ENCODE measurements around the gene PDXDC1.
"Not testable (repeated sequence)": the region's sequence is repeated elsewhere in the genome, so short reads cannot be mapped to it uniquely, and the experiment has no call there.

The PDXDC1 gene

GRCh38 chr16:15041271-15042004 lies 66.6 kb downstream of the PDXDC1 start:
- H3K27me3 ChIP-seq (ENCODE audit: control insufficient read depth, insufficient read depth, low read length), result no peaks in the 10 kb centered on the region
- H3K4me1 ChIP-seq (ENCODE audit: control insufficient read depth, insufficient read depth, low read length), result no peaks in the 10 kb centered on the region
- no peak overlapping the region for H3K27ac ChIP-seq (ENCODE audit: low read depth, low read length)
- H3K36me3 ChIP-seq (ENCODE audit: control insufficient read depth, insufficient read depth, low read length), result peaks cover 19% of the 10 kb centered on the region
- no peak overlapping the region for H3K4me3 ChIP-seq (ENCODE audit: low read length)
- H3K9ac ChIP-seq (ENCODE audit: low read length), result no peak overlapping the region

- Histone ChIP-seq H3K36me3 (ENCODE audit: control insufficient read depth, insufficient read depth, low read length) (peaks cover 22% of the 10 kb centered on the region), H3K9ac (ENCODE audit: low read length) (no peak overlapping the region), H3K27me3 (ENCODE audit: control insufficient read depth, insufficient read depth, low read length) (no peaks in the 10 kb centered on the region), H3K27ac (ENCODE audit: low read depth, low read length) (no peak overlapping the region), H3K4me3 (ENCODE audit: low read length) (no peak overlapping the region), H3K4me1 (ENCODE audit: control insufficient read depth, insufficient read depth, low read length) (no peaks in the 10 kb centered on the region)
Measured at GRCh38 chr16:15043344-15043743, 68.5 kb downstream of the PDXDC1 start.

GRCh38 chr16:15044286-15044685 lies 69.5 kb downstream of the PDXDC1 start:
- H3K36me3 ChIP-seq (ENCODE audit: control insufficient read depth, insufficient read depth, low read length), result peaks cover 16% of the 10 kb centered on the region
- no peaks in the 10 kb centered on the region for H3K4me1 ChIP-seq (ENCODE audit: control insufficient read depth, insufficient read depth, low read length)

GRCh38 chr16:15045270-15045669 lies 70.4 kb downstream of the PDXDC1 start:
- not testable (repeated sequence) for H3K4me1 ChIP-seq (ENCODE audit: control insufficient read depth, insufficient read depth, low read length); H3K9ac ChIP-seq (ENCODE audit: low read length); H3K4me3 ChIP-seq (ENCODE audit: low read length); H3K27ac ChIP-seq (ENCODE audit: low read depth, low read length); H3K27me3 ChIP-seq (ENCODE audit: control insufficient read depth, insufficient read depth, low read length)
- peaks cover 11% of the 10 kb centered on the region for H3K36me3 ChIP-seq (ENCODE audit: control insufficient read depth, insufficient read depth, low read length)

More at GRCh38 chr16:15044286-15044685, 69.5 kb downstream of the PDXDC1 start:
- H3K9ac ChIP-seq (ENCODE audit: low read length), result no peak overlapping the region
- H3K27me3 ChIP-seq (ENCODE audit: control insufficient read depth, insufficient read depth, low read length), result no peaks in the 10 kb centered on the region
- no peak overlapping the region for H3K4me3 ChIP-seq (ENCODE audit: low read length)
- no peak overlapping the region for H3K27ac ChIP-seq (ENCODE audit: low read depth, low read length)

- H3K27me3 ChIP-seq (ENCODE audit: control insufficient read depth, insufficient read depth, low read length), result no peaks in the 10 kb centered on the region
- no peak overlapping the region for H3K9ac ChIP-seq (ENCODE audit: low read length)
- H3K36me3 ChIP-seq (ENCODE audit: control insufficient read depth, insufficient read depth, low read length), result peaks cover 10% of the 10 kb centered on the region
- H3K4me1 ChIP-seq (ENCODE audit: control insufficient read depth, insufficient read depth, low read length), result no peaks in the 10 kb centered on the region
- no peak overlapping the region for H3K27ac ChIP-seq (ENCODE audit: low read depth, low read length)
- H3K4me3 ChIP-seq (ENCODE audit: low read length), result no peak overlapping the region
Measured at GRCh38 chr16:15046692-15047376, 72.0 kb downstream of the PDXDC1 start.

GRCh38 chr16:15049581-15050180 lies 74.9 kb downstream of the PDXDC1 start:
- Histone ChIP-seq H3K4me1 (ENCODE audit: control insufficient read depth, insufficient read depth, low read length) (no peaks in the 10 kb centered on the region), H3K4me3 (ENCODE audit: low read length) (no peak overlapping the region), H3K27ac (ENCODE audit: low read depth, low read length) (no peak overlapping the region), H3K9ac (ENCODE audit: low read length) (no peak overlapping the region), H3K36me3 (ENCODE audit: control insufficient read depth, insufficient read depth, low read length) (peaks cover 5% of the 10 kb centered on the region), H3K27me3 (ENCODE audit: control insufficient read depth, insufficient read depth, low read length) (no peaks in the 10 kb centered on the region)

- not testable (repeated sequence) for H3K36me3 ChIP-seq (ENCODE audit: control insufficient read depth, insufficient read depth, low read length); H3K27me3 ChIP-seq (ENCODE audit: control insufficient read depth, insufficient read depth, low read length); H3K27ac ChIP-seq (ENCODE audit: low read depth, low read length); H3K4me3 ChIP-seq (ENCODE audit: low read length); H3K4me1 ChIP-seq (ENCODE audit: control insufficient read depth, insufficient read depth, low read length); H3K9ac ChIP-seq (ENCODE audit: low read length)
Measured at GRCh38 chr16:15050440-15050839, 75.6 kb downstream of the PDXDC1 start.

- Histone ChIP-seq H3K4me3 (ENCODE audit: low read length) (no peak overlapping the region), H3K36me3 (ENCODE audit: control insufficient read depth, insufficient read depth, low read length) (peaks cover 5% of the 10 kb centered on the region), H3K27ac (ENCODE audit: low read depth, low read length) (no peak overlapping the region), H3K9ac (ENCODE audit: low read length) (no peak overlapping the region), H3K27me3 (ENCODE audit: control insufficient read depth, insufficient read depth, low read length) (no peaks in the 10 kb centered on the region), H3K4me1 (ENCODE audit: control insufficient read depth, insufficient read depth, low read length) (peaks cover 3% of the 10 kb centered on the region)
Measured at GRCh38 chr16:15051387-15051951, 76.6 kb downstream of the PDXDC1 start.

GRCh38 chr16:15052747-15053476 lies 78.1 kb downstream of the PDXDC1 start:
- no peak overlapping the region for H3K9ac ChIP-seq (ENCODE audit: low read length)

GRCh38 chr16:15053904-15054303 lies 79.1 kb downstream of the PDXDC1 start:
- no peaks in the 10 kb centered on the region for H3K36me3 ChIP-seq (ENCODE audit: control insufficient read depth, insufficient read depth, low read length)
- no peak overlapping the region for H3K27ac ChIP-seq (ENCODE audit: low read depth, low read length)
- no peaks in the 10 kb centered on the region for H3K27me3 ChIP-seq (ENCODE audit: control insufficient read depth, insufficient read depth, low read length)
- no peak overlapping the region for H3K9ac ChIP-seq (ENCODE audit: low read length)
- peaks cover 3% of the 10 kb centered on the region for H3K4me1 ChIP-seq (ENCODE audit: control insufficient read depth, insufficient read depth, low read length)
- peak overlapping the region; percentile 1 for H3K4me3 ChIP-seq (ENCODE audit: low read length)

More at GRCh38 chr16:15052747-15053476, 78.1 kb downstream of the PDXDC1 start:
- Histone ChIP-seq H3K27ac (ENCODE audit: low read depth, low read length) (no peak overlapping the region), H3K4me1 (ENCODE audit: control insufficient read depth, insufficient read depth, low read length) (peaks cover 3% of the 10 kb centered on the region), H3K4me3 (ENCODE audit: low read length) (no peak overlapping the region), H3K27me3 (ENCODE audit: control insufficient read depth, insufficient read depth, low read length) (no peaks in the 10 kb centered on the region), H3K36me3 (ENCODE audit: control insufficient read depth, insufficient read depth, low read length) (no peaks in the 10 kb centered on the region)

- Histone ChIP-seq H3K27me3 (ENCODE audit: control insufficient read depth, insufficient read depth, low read length) (no peaks in the 10 kb centered on the region), H3K36me3 (ENCODE audit: control insufficient read depth, insufficient read depth, low read length) (peaks cover 3% of the 10 kb centered on the region), H3K27ac (ENCODE audit: low read depth, low read length) (no peak overlapping the region), H3K4me1 (ENCODE audit: control insufficient read depth, insufficient read depth, low read length) (peaks cover 3% of the 10 kb centered on the region), H3K9ac (ENCODE audit: low read length) (no peak overlapping the region), H3K4me3 (ENCODE audit: low read length) (peak overlapping the region; percentile 93)
Measured at GRCh38 chr16:15054357-15055140, 79.7 kb downstream of the PDXDC1 start.
